K562 (cell line): ENCODE data around the gene USP48. TPM values are rescaled to one million over a fixed set of nuclear protein-coding genes. Genes with fewer than 3 reads are reported as not detected.

ENCODE experiments used
- BRCA1 ChIP-seq, 2 experiments: fragments of 450-650 bp in 1 of 2; sonication (generic) in 1 of 2; formaldehyde crosslinking in 1 of 2; IDR thresholded peaks; 2 replicates each; pipeline versions ENCODE4 v1.5.0 to v1.6.1; 2017 to 2020; ENCODE audit warnings: mild to moderate bottlenecking in 1 of 2, missing genetic modification reagents in 1 of 2
- CHCHD3 ChIP-seq: fragments of 250-450 bp; sonication (Bioruptor Pico); IDR thresholded peaks from 2 replicates; pipeline ENCODE4 v2.1.2; 2022; ENCODE audit warnings: mild to moderate bottlenecking
- CXXC5 ChIP-seq: fragments of 250-450 bp; sonication (Bioruptor Pico); IDR thresholded peaks from 2 replicates; pipeline ENCODE4 v1.8.0; 2022; ENCODE audit warnings: inconsistent platforms, mild to moderate bottlenecking, moderate library complexity
- FOXK2 ChIP-seq, 2 experiments: fragments of 450-650 bp; IDR thresholded peaks in 1 of 2; conservative IDR thresholded peaks in 1 of 2; 2 replicates each; pipeline ENCODE4 v1.6.1; 2016; ENCODE audit warnings: low read depth in 2 of 2, mild to moderate bottlenecking in 1 of 2
- NFE2 ChIP-seq: IDR thresholded peaks from 2 replicates; pipeline ENCODE4 v1.6.1; 2014; ENCODE audit warnings: antibody characterized with exemption, low read depth
- POLR2AphosphoS2 ChIP-seq: IDR thresholded peaks from 2 replicates; pipeline ENCODE4 v1.6.1; 2012; ENCODE audit warnings: low read length, improper control_type of control experiment
- POLR2H ChIP-seq: IDR thresholded peaks from 2 replicates; pipeline ENCODE4 v1.6.1; 2016; ENCODE audit warnings: missing genetic modification characterization, low read depth, mild to moderate bottlenecking, control low read depth, missing compliant biosample characterization, moderate library complexity
- PRPF4 ChIP-seq: fragments of 200-400 bp; formaldehyde crosslinking; IDR thresholded peaks from one replicate; pipeline ENCODE4 v1.6.1; 2017; ENCODE audit warnings: low read length, low read depth, mild to moderate bottlenecking; ENCODE audit not compliant: insufficient read depth, poor library complexity, severe bottlenecking
- RBM34 ChIP-seq: fragments of 200-400 bp; formaldehyde crosslinking; IDR thresholded peaks from 2 replicates; pipeline ENCODE4 v1.6.1; 2018; ENCODE audit warnings: low read length, borderline replicate concordance; ENCODE audit not compliant: insufficient read depth
- RCOR1 ChIP-seq, 2 experiments: IDR thresholded peaks; 2 replicates each; pipeline ENCODE4 v1.6.1; 2012; ENCODE audit warnings: low read depth in 2 of 2, low read length in 2 of 2, borderline replicate concordance in 1 of 2, improper control_type of control experiment in 1 of 2
- SREBF1 ChIP-seq: fragments of 150-350 bp; IDR thresholded peaks from 2 replicates; pipeline ENCODE4 v1.6.1; 2014; ENCODE audit warnings: antibody characterized with exemption, low read depth, low read length, borderline replicate concordance
- ZNF133 ChIP-seq: fragments of 250-450 bp; sonication (Bioruptor Pico); IDR thresholded peaks from 2 replicates; pipeline ENCODE4 v1.4.0; 2020; ENCODE audit warnings: mild to moderate bottlenecking
- ZNF253 ChIP-seq: fragments of 250-450 bp; sonication (Bioruptor Pico); conservative IDR thresholded peaks from 2 replicates; pipeline ENCODE4 v1.6.1; 2021; ENCODE audit warnings: mild to moderate bottlenecking
- ZNF436 ChIP-seq: fragments of 250-450, 450-650 bp; sonication (Bioruptor Pico); formaldehyde crosslinking; IDR thresholded peaks from 2 replicates; pipeline ENCODE4 v1.7.0; 2020; ENCODE audit warnings: mild to moderate bottlenecking
- polyA plus RNA-seq, 8 experiments: library from polyadenylated mRNA; depleted of rRNA in 4 of 8; stranded (reverse) in 5 of 8; unstranded in 3 of 8; fragments of >200 nt; fragmentation: Nextera tagmentation in 2 of 8; fragmentation: Illumina TruSeq in 1 of 8; extraction: Ambion mirVana in 2 of 8; extraction: Trizol in 1 of 8; gene quantifications; 2 replicates each; pipeline versions ENCODE4 v1.2.1 to v1.2.3, GENCODE V29; 2011 to 2014; ENCODE audit warnings: inconsistent platforms in 1 of 8, missing spikeins in 1 of 8
- total RNA-seq, 7 experiments: library from RNA; depleted of rRNA in 6 of 7; stranded (reverse); fragments of >200 nt in 6 of 7; fragmentation: Illumina TruSeq in 2 of 7; extraction: Trizol in 2 of 7; gene quantifications; 2 replicates each; pipeline versions ENCODE4 v1.2.1 to v1.2.3, GENCODE V29; 2011 to 2021; ENCODE audit warnings: low replicate concordance in 1 of 7
- TF ChIP-seq, protein P1 (sequence below): fragments of 450-650 bp; formaldehyde crosslinking; IDR thresholded peaks from 2 replicates; pipeline ENCODE4 v1.4.0; 2022; ENCODE audit warnings: missing genetic modification characterization
- TF ChIP-seq, protein P2 (sequence below): fragments of 250-450 bp; sonication (Bioruptor Pico); IDR thresholded peaks from 2 replicates; pipeline ENCODE4 v1.9.0; 2021; ENCODE audit warnings: mild to moderate bottlenecking, inconsistent platforms
- TF ChIP-seq, protein P3 (sequence below), 3 experiments: fragments of 200-800 bp in 1 of 3; fragments of 250-450 bp in 1 of 3; fragments of 450-650 bp in 1 of 3; sonication (Bioruptor Pico) in 1 of 3; sonication (Bioruptor generic) in 1 of 3; formaldehyde crosslinking in 1 of 3; IDR thresholded peaks; 2 replicates each; pipeline versions ENCODE4 v1.6.1 to v1.8.0; 2016 to 2022; ENCODE audit warnings: mild to moderate bottlenecking in 2 of 3, missing genetic modification characterization in 2 of 3, missing compliant biosample characterization in 1 of 3, moderate library complexity in 1 of 3
- TF ChIP-seq, protein P4 (sequence below): conservative IDR thresholded peaks from 2 replicates; pipeline ENCODE4 v1.6.1; 2011; ENCODE audit warnings: low read depth, mild to moderate bottlenecking, low read length; ENCODE audit not compliant: control insufficient read depth

Gene USP48
- total and polyA plus RNA-seq, 9 of the 15 experiments (the other 6 are each of a cell fraction or from before 2014, with no cell fraction given): 23.3 to 123 (median 106) TPM

DNA sequence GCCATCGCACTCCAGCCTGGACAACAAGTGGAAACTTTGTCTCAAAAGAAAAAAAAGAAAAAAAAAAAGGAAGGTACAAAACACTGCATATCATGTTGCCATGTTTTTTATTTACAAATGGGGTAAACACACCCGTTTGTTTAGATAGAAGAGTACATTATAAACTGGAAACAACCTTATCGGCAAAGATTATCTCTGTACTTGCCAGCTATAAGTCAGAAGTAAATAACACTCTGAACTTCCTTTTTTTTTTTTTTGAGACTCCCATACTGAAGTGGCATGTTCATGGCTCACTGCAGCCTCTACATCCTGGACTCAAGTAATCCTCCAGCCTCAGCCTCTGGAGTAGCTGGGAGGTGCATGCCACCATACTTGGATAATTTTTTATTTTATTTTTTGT, 21.9 kb downstream of the USP48 start (continued):
- TF ChIP-seq RCOR1 (IDR thresholded peaks at IDR 0.05; ENCODE audit: borderline replicate concordance in 1 of 2, low read depth in 2 of 2, low read length in 2 of 2) (peak in 1 of 2 experiments; percentile 62; a peak in 1 of 4 replicates), RBM34 (no peak), FOXK2 (conservative IDR thresholded peaks at IDR 0.05 in 1 of 2, IDR thresholded peaks at IDR 0.05 in 1 of 2; ENCODE audit: low read depth in 2 of 2) (peak; percentile 79 to 84), POLR2H (no peak), ZNF133 (no peak), CXXC5 (CRISPR knock-in tag) (peak; percentile 12; the same call in 1 of the 2 replicates), PRPF4 (no peak), SREBF1 (no peak), ZNF436 (CRISPR knock-in tag) (0 out of 2 replicates have a peak, but pooled peaks have one; percentile 23), CHCHD3 (CRISPR knock-in tag) (no peak), BRCA1 (IDR thresholded peaks at IDR 0.05) (no peak), BRCA1 (CRISPR knock-in tag; IDR thresholded peaks at IDR 0.05) (no peak), NFE2 (no peak), ZNF253 (CRISPR knock-in tag) (no peak), POLR2AphosphoS2 (no peak)
- TF ChIP-seq, protein P1, sequence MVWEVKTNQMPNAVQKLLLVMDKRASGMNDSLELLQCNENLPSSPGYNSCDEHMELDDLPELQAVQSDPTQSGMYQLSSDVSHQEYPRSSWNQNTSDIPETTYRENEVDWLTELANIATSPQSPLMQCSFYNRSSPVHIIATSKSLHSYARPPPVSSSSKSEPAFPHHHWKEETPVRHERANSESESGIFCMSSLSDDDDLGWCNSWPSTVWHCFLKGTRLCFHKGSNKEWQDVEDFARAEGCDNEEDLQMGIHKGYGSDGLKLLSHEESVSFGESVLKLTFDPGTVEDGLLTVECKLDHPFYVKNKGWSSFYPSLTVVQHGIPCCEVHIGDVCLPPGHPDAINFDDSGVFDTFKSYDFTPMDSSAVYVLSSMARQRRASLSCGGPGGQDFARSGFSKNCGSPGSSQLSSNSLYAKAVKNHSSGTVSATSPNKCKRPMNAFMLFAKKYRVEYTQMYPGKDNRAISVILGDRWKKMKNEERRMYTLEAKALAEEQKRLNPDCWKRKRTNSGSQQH (CRISPR knock-in tag): no peak
- TF ChIP-seq, protein P2, sequence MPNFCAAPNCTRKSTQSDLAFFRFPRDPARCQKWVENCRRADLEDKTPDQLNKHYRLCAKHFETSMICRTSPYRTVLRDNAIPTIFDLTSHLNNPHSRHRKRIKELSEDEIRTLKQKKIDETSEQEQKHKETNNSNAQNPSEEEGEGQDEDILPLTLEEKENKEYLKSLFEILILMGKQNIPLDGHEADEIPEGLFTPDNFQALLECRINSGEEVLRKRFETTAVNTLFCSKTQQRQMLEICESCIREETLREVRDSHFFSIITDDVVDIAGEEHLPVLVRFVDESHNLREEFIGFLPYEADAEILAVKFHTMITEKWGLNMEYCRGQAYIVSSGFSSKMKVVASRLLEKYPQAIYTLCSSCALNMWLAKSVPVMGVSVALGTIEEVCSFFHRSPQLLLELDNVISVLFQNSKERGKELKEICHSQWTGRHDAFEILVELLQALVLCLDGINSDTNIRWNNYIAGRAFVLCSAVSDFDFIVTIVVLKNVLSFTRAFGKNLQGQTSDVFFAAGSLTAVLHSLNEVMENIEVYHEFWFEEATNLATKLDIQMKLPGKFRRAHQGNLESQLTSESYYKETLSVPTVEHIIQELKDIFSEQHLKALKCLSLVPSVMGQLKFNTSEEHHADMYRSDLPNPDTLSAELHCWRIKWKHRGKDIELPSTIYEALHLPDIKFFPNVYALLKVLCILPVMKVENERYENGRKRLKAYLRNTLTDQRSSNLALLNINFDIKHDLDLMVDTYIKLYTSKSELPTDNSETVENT (CRISPR knock-in tag): no peak
- TF ChIP-seq, protein P3, sequence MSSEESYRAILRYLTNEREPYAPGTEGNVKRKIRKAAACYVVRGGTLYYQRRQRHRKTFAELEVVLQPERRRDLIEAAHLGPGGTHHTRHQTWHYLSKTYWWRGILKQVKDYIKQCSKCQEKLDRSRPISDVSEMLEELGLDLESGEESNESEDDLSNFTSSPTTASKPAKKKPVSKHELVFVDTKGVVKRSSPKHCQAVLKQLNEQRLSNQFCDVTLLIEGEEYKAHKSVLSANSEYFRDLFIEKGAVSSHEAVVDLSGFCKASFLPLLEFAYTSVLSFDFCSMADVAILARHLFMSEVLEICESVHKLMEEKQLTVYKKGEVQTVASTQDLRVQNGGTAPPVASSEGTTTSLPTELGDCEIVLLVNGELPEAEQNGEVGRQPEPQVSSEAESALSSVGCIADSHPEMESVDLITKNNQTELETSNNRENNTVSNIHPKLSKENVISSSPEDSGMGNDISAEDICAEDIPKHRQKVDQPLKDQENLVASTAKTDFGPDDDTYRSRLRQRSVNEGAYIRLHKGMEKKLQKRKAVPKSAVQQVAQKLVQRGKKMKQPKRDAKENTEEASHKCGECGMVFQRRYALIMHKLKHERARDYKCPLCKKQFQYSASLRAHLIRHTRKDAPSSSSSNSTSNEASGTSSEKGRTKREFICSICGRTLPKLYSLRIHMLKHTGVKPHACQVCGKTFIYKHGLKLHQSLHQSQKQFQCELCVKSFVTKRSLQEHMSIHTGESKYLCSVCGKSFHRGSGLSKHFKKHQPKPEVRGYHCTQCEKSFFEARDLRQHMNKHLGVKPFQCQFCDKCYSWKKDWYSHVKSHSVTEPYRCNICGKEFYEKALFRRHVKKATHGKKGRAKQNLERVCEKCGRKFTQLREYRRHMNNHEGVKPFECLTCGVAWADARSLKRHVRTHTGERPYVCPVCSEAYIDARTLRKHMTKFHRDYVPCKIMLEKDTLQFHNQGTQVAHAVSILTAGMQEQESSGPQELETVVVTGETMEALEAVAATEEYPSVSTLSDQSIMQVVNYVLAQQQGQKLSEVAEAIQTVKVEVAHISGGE (CRISPR knock-in tag; IDR thresholded peaks at IDR 0.05): no peak
- TF ChIP-seq, protein P4, sequence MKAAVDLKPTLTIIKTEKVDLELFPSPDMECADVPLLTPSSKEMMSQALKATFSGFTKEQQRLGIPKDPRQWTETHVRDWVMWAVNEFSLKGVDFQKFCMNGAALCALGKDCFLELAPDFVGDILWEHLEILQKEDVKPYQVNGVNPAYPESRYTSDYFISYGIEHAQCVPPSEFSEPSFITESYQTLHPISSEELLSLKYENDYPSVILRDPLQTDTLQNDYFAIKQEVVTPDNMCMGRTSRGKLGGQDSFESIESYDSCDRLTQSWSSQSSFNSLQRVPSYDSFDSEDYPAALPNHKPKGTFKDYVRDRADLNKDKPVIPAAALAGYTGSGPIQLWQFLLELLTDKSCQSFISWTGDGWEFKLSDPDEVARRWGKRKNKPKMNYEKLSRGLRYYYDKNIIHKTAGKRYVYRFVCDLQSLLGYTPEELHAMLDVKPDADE: no peak
